Chondrocyte (in vitro differentiated cells): ENCODE measurements around the gene ZNF107. TPM values are rescaled to one million over a fixed set of nuclear protein-coding genes. Genes with fewer than 3 reads are reported as not detected.
"Not testable (repeated sequence)": the region's sequence is repeated elsewhere in the genome, so short reads cannot be mapped to it uniquely, and the experiment has no call there.

Experiments used
- DNase-seq: peaks from one replicate; pipeline ENCODE4 v3.0.0; 2021; ENCODE audit warnings: mixed read lengths, low spot score
- H3K27ac Mint-ChIP-seq: one replicate; pipeline ENCODE4 v1.8.0; 2021; ENCODE audit warnings: mild to moderate bottlenecking, moderate library complexity, mixed read lengths; ENCODE audit not compliant: unreplicated experiment
- H3K27me3 Mint-ChIP-seq: 2 replicates; pipeline ENCODE4 v1.8.0; 2021; ENCODE audit warnings: low read depth, mixed read lengths
- H3K36me3 Mint-ChIP-seq: 2 replicates; pipeline ENCODE4 v1.8.0; 2021; ENCODE audit warnings: low read depth, mixed read lengths
- H3K4me1 Mint-ChIP-seq: 2 replicates; pipeline ENCODE4 v1.8.0; 2021; ENCODE audit warnings: low read depth, mild to moderate bottlenecking, mixed read lengths
- H3K4me3 Mint-ChIP-seq: one replicate; pipeline ENCODE4 v1.8.0; 2021; ENCODE audit warnings: mild to moderate bottlenecking, moderate library complexity, mixed read lengths; ENCODE audit not compliant: unreplicated experiment
- H3K9me3 Mint-ChIP-seq: 2 replicates; pipeline ENCODE4 v1.8.0; 2021; ENCODE audit warnings: low read depth, mixed read lengths
- CTCF ChIP-seq: fragments of 200-600 bp; sonication (generic); IDR thresholded peaks from 2 replicates; pipeline ENCODE4 v1.5.0; 2021; ENCODE audit warnings: antibody characterized with exemption, mild to moderate bottlenecking, moderate library complexity
- total RNA-seq: library from RNA; stranded (reverse); gene quantifications from 3 replicates; pipeline ENCODE4 v1.2.1, GENCODE V29; 2021

Gene ZNF107
- total RNA-seq, 1 donor from 2014 or later = 1.9 TPM

- H3K36me3 Mint-ChIP-seq = peaks cover 6% of the 10 kb centered on the region
- H3K27ac Mint-ChIP-seq = no peak overlapping the region
- no peaks in the 10 kb centered on the region for H3K27me3 Mint-ChIP-seq
These were observed 25.9 kb downstream of the ZNF107 start for GRCh38 chr7:64691831-64692230.

GRCh38 chr7:64697863-64698262 lies 31.9 kb downstream of the ZNF107 start:
- Mint-ChIP-seq H3K36me3 (peaks cover 19% of the 10 kb centered on the region), H3K9me3 (peaks cover 12% of the 10 kb centered on the region)
- DNase-seq, H3K4me1 Mint-ChIP-seq, H3K27ac Mint-ChIP-seq, H3K27me3 Mint-ChIP-seq, H3K4me3 Mint-ChIP-seq: not testable (repeated sequence)

More at GRCh38 chr7:64691831-64692230, 25.9 kb downstream of the ZNF107 start:
- no peak for DNase-seq
- H3K4me3 Mint-ChIP-seq = no peak overlapping the region
- TF ChIP-seq CTCF = no peak
- H3K4me1 Mint-ChIP-seq = peaks cover 3% of the 10 kb centered on the region
- no peaks in the 10 kb centered on the region for H3K9me3 Mint-ChIP-seq

GRCh38 chr7:64706625-64707292 lies 40.8 kb downstream of the ZNF107 start:
- Mint-ChIP-seq H3K4me1 (no peaks in the 10 kb centered on the region), H3K9me3 (peaks cover 55% of the 10 kb centered on the region), H3K27ac (no peak overlapping the region), H3K4me3 (no peak overlapping the region), H3K27me3 (no peaks in the 10 kb centered on the region), H3K36me3 (peaks cover 46% of the 10 kb centered on the region)
- TF ChIP-seq CTCF = no peak
- no peak for DNase-seq

GRCh38 chr7:64717896-64718295 lies 52.0 kb downstream of the ZNF107 start:
- H3K27ac Mint-ChIP-seq, H3K4me1 Mint-ChIP-seq, DNase-seq, H3K27me3 Mint-ChIP-seq, H3K4me3 Mint-ChIP-seq, H3K36me3 Mint-ChIP-seq: not testable (repeated sequence)
- H3K9me3 Mint-ChIP-seq = peaks cover 28% of the 10 kb centered on the region

- H3K27ac Mint-ChIP-seq = no peak overlapping the region
- TF ChIP-seq CTCF = no peak
- no peaks in the 10 kb centered on the region for H3K27me3 Mint-ChIP-seq
- H3K9me3 Mint-ChIP-seq = peaks cover 53% of the 10 kb centered on the region
- no peak overlapping the region for H3K4me3 Mint-ChIP-seq
- no peaks in the 10 kb centered on the region for H3K36me3 Mint-ChIP-seq
- H3K4me1 Mint-ChIP-seq = no peaks in the 10 kb centered on the region
- DNase-seq = no peak
These were observed 63.3 kb downstream of the ZNF107 start for GRCh38 chr7:64729089-64729848.

- H3K36me3 Mint-ChIP-seq = no peaks in the 10 kb centered on the region
- no peak overlapping the region for H3K4me3 Mint-ChIP-seq
These were observed 67.8 kb downstream of the ZNF107 start for GRCh38 chr7:64733550-64734240.

More at GRCh38 chr7:64733550-64734240, 67.8 kb downstream of the ZNF107 start:
- no peak for DNase-seq
- Mint-ChIP-seq H3K9me3 (peaks cover 34% of the 10 kb centered on the region), H3K27ac (no peak overlapping the region), H3K4me1 (no peaks in the 10 kb centered on the region), H3K27me3 (no peaks in the 10 kb centered on the region)
- TF ChIP-seq CTCF = no peak
